Neural progenitor cell (in vitro differentiated cells): ENCODE results near the gene EML5. TPM values are rescaled to one million over a fixed set of nuclear protein-coding genes. Genes with fewer than 3 reads are reported as not detected.

ENCODE experiments used
- DNase-seq: peaks from one replicate; pipeline ENCODE4 v3.0.0-alpha.2; 2016; ENCODE audit warnings: low spot score
- H2AFZ ChIP-seq: fragments of 200-600 bp; sonication (generic); replicated peaks from 2 replicates; pipeline ENCODE4 v1.6.1; 2016; ENCODE audit warnings: antibody characterized with exemption
- H3F3A ChIP-seq: fragments of 200-600 bp; sonication (generic); 2 replicates; pipeline ENCODE4 v1.6.1; 2016; ENCODE audit warnings: antibody characterized with exemption, low read depth
- H3K27ac ChIP-seq: fragments of 200-600 bp; sonication (generic); 2 replicates; pipeline ENCODE4 v1.5.1; 2016; ENCODE audit warnings: mild to moderate bottlenecking
- H3K27me3 ChIP-seq: fragments of 200-600 bp; sonication (generic); 2 replicates; pipeline ENCODE4 v1.6.1; 2016; ENCODE audit warnings: mild to moderate bottlenecking, moderate library complexity
- H3K36me3 ChIP-seq: fragments of 200-600 bp; sonication (generic); 2 replicates; pipeline ENCODE4 v1.5.1; 2016
- H3K4me1 ChIP-seq: fragments of 200-600 bp; sonication (generic); 2 replicates; pipeline ENCODE4 v1.6.1; 2016; ENCODE audit warnings: mixed run types
- H3K4me2 ChIP-seq: fragments of 200-600 bp; sonication (generic); 2 replicates; pipeline ENCODE4 v1.6.1; 2016
- H3K4me3 ChIP-seq: fragments of 200-600 bp; sonication (generic); 2 replicates; pipeline ENCODE4 v1.5.1; 2016
- H3K79me2 ChIP-seq: fragments of 200-600 bp; sonication (generic); 2 replicates; pipeline ENCODE4 v1.6.1; 2016; ENCODE audit warnings: low read depth
- H3K9ac ChIP-seq: fragments of 200-600 bp; sonication (generic); 2 replicates; pipeline ENCODE4 v1.6.1; 2016
- H3K9me3 ChIP-seq: fragments of 200-600 bp; sonication (generic); 2 replicates; pipeline ENCODE4 v1.5.1; 2016; ENCODE audit warnings: low read depth
- H4K20me1 ChIP-seq: fragments of 200-600 bp; sonication (generic); 2 replicates; pipeline ENCODE4 v1.6.1; 2016; ENCODE audit warnings: low read depth
- H3K27ac Mint-ChIP-seq: 3 replicates; pipeline ENCODE4 v1.8.0; 2021; ENCODE audit warnings: mixed read lengths
- H3K27me3 Mint-ChIP-seq: 2 replicates; pipeline ENCODE4 v1.8.0; 2022; ENCODE audit warnings: low read depth, mild to moderate bottlenecking, inconsistent platforms, moderate library complexity, mixed read lengths; ENCODE audit not compliant: insufficient read depth
- H3K36me3 Mint-ChIP-seq: 3 replicates; pipeline ENCODE4 v1.8.0; 2021; ENCODE audit warnings: mixed read lengths
- H3K4me1 Mint-ChIP-seq: 3 replicates; pipeline ENCODE4 v1.8.0; 2021; ENCODE audit warnings: mixed read lengths
- H3K4me3 Mint-ChIP-seq: 3 replicates; pipeline ENCODE4 v1.8.0; 2021; ENCODE audit warnings: mild to moderate bottlenecking, moderate library complexity, mixed read lengths
- H3K9me3 Mint-ChIP-seq: 3 replicates; pipeline ENCODE4 v1.8.0; 2020; ENCODE audit warnings: mixed read lengths
- EZH2 ChIP-seq: fragments of 200-600 bp; sonication (generic); IDR thresholded peaks from 2 replicates; pipeline ENCODE4 v1.6.1; 2017; ENCODE audit warnings: antibody characterized with exemption, mild to moderate bottlenecking, moderate library complexity
- EZH2phosphoT487 ChIP-seq: fragments of 200-600 bp; sonication (generic); IDR thresholded peaks from 2 replicates; pipeline ENCODE4 v1.6.1; 2017; ENCODE audit warnings: antibody characterized with exemption
- total RNA-seq: library from RNA; depleted of rRNA; stranded (reverse); fragments of >200 nt; gene quantifications from 2 replicates; pipeline ENCODE4 v1.2.3, GENCODE V29; 2015; ENCODE audit warnings: low replicate concordance
- TF ChIP-seq, protein P1 (sequence below): fragments of 200-600 bp; sonication (generic); IDR thresholded peaks from 2 replicates; pipeline ENCODE4 v1.5.1; 2017; ENCODE audit warnings: antibody characterized with exemption, mild to moderate bottlenecking

EML5 gene
- total RNA-seq, 1 donor from 2014 or later: 0.71 TPM

DNA sequence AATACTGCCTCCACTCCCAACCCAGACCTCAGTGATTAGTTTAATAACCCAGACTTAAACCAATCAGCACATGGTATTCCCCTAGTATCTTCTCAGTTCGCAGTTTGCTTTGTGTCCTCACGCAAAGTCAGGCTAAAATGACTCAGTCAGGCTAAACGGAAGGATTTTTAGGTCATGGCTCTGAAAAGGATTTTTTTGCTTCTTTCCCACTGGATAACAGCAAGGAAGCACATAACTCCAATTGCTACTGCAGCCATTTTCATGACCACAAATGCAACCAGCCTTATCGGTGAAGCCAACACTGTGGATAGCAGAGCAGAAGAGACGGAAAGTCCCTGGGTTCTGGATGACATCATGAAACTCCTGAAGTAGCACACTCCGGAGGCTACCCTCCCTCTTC, 162.2 kb downstream of the EML5 start:
- no peak for DNase-seq
- no peak overlapping the region for H3K4me3 Mint-ChIP-seq
- Histone ChIP-seq H3K27me3 (no peaks in the 10 kb centered on the region), H3K79me2 (no peaks in the 10 kb centered on the region), H3F3A (no peaks in the 10 kb centered on the region), H3K4me2 (no peak overlapping the region), H2AFZ (no peak overlapping the region), H3K9me3 (no peaks in the 10 kb centered on the region), H3K4me3 (no peak overlapping the region), H3K27ac (no peak overlapping the region), H4K20me1 (no peaks in the 10 kb centered on the region), H3K36me3 (no peaks in the 10 kb centered on the region), H3K9ac (no peak overlapping the region), H3K4me1 (no peaks in the 10 kb centered on the region)
- no peaks in the 10 kb centered on the region for H3K36me3 Mint-ChIP-seq
- H3K27me3 Mint-ChIP-seq: peaks cover 3% of the 10 kb centered on the region
- no peaks in the 10 kb centered on the region for H3K9me3 Mint-ChIP-seq
- H3K27ac Mint-ChIP-seq: no peak overlapping the region
- no peaks in the 10 kb centered on the region for H3K4me1 Mint-ChIP-seq
- TF ChIP-seq EZH2phosphoT487: no peak

DNA sequence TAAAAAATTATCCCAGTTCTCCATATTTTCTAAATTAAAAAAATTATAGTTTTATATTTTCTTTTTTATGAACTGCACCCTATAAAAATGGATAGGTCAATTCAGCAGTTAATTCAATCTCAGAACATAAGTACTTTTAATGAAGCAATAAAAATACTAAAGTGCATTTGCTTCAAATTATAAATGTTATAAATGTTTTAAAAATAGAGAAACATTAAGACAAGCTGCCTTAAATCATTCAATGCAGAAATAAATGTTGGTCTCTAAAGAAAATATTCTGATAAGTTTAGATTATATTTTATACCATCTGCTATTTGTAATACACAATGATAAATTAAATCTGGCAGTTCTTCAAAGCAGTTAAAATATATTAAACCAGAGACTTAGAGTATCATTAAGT, 164.3 kb downstream of the EML5 start:
- H3K27me3 ChIP-seq: no peaks in the 10 kb centered on the region
- no peak for DNase-seq
- H3K4me3 ChIP-seq: no peak overlapping the region
- H3K36me3 Mint-ChIP-seq: no peaks in the 10 kb centered on the region
- no peak overlapping the region for H3K4me2 ChIP-seq
- TF ChIP-seq EZH2phosphoT487 (no peak), EZH2 (no peak)
- TF ChIP-seq, protein P1, sequence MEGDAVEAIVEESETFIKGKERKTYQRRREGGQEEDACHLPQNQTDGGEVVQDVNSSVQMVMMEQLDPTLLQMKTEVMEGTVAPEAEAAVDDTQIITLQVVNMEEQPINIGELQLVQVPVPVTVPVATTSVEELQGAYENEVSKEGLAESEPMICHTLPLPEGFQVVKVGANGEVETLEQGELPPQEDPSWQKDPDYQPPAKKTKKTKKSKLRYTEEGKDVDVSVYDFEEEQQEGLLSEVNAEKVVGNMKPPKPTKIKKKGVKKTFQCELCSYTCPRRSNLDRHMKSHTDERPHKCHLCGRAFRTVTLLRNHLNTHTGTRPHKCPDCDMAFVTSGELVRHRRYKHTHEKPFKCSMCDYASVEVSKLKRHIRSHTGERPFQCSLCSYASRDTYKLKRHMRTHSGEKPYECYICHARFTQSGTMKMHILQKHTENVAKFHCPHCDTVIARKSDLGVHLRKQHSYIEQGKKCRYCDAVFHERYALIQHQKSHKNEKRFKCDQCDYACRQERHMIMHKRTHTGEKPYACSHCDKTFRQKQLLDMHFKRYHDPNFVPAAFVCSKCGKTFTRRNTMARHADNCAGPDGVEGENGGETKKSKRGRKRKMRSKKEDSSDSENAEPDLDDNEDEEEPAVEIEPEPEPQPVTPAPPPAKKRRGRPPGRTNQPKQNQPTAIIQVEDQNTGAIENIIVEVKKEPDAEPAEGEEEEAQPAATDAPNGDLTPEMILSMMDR: no peak
- H3K9me3 Mint-ChIP-seq: no peaks in the 10 kb centered on the region
- no peaks in the 10 kb centered on the region for H3K4me1 Mint-ChIP-seq
- H3K4me3 Mint-ChIP-seq: no peak overlapping the region
- no peaks in the 10 kb centered on the region for H3K4me1 ChIP-seq
- H3K27ac ChIP-seq: no peak overlapping the region
- no peak overlapping the region for H2AFZ ChIP-seq
- no peaks in the 10 kb centered on the region for H3F3A ChIP-seq
- no peaks in the 10 kb centered on the region for H3K36me3 ChIP-seq
- no peaks in the 10 kb centered on the region for H3K9me3 ChIP-seq
- H3K27me3 Mint-ChIP-seq: peaks cover 3% of the 10 kb centered on the region
- no peak overlapping the region for H3K9ac ChIP-seq
- H3K27ac Mint-ChIP-seq: no peak overlapping the region
- no peaks in the 10 kb centered on the region for H4K20me1 ChIP-seq
- H3K79me2 ChIP-seq: no peaks in the 10 kb centered on the region

DNA sequence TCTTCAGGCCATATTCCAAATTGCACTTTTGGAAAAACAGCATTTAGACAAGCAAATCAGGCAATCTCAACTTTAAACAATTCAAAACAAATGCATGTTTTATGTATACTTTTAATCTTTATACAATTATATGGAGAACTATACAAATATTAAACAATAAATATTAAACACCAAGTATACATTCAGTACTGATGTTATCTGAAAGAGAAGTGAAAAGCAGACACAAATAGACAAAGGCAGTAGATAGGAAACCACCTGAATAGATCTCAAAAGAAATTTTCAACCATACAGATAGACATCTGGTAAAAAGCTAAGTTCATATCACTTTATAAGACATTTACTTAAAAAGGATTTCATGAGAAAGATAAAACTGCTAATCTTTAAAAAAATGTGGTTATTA, 164.7 kb downstream of the EML5 start:
- H3K4me1 ChIP-seq: no peaks in the 10 kb centered on the region
- H3K27me3 ChIP-seq: no peaks in the 10 kb centered on the region
- H3K9me3 Mint-ChIP-seq: no peaks in the 10 kb centered on the region
- H3K4me2 ChIP-seq: no peak overlapping the region
- H3K9me3 ChIP-seq: no peaks in the 10 kb centered on the region
- no peak overlapping the region for H3K27ac Mint-ChIP-seq
- H4K20me1 ChIP-seq: no peaks in the 10 kb centered on the region
- H3K36me3 Mint-ChIP-seq: no peaks in the 10 kb centered on the region
- H3K79me2 ChIP-seq: no peaks in the 10 kb centered on the region
- H3F3A ChIP-seq: no peaks in the 10 kb centered on the region
- H3K9ac ChIP-seq: no peak overlapping the region
- peaks cover 3% of the 10 kb centered on the region for H3K27me3 Mint-ChIP-seq
- H3K4me3 ChIP-seq: no peak overlapping the region
- H3K27ac ChIP-seq: no peak overlapping the region
- no peak overlapping the region for H2AFZ ChIP-seq
- DNase-seq: no peak
- H3K4me3 Mint-ChIP-seq: no peak overlapping the region
- no peaks in the 10 kb centered on the region for H3K36me3 ChIP-seq
- no peaks in the 10 kb centered on the region for H3K4me1 Mint-ChIP-seq
- TF ChIP-seq EZH2: no peak
- TF ChIP-seq, protein P1: no peak
- no peak for TF ChIP-seq EZH2phosphoT487

DNA sequence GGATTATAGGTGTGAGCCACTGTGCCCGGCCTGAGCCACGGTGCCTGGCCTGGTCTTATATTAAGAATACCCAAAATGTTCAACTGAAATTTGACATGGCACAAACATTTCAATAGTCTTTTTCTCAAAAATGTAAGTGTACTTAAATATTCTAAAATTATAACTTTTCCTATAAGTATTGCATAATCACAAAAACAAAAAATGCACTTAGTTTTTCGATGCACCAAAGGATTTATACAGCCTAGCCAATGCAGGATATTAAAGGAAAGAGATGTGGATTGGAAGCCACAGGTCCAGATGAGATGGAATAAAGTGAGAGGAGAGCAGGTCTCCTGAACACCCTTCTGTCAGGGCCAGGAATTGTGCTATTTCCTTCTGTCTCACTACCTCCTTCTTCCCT, 167.1 kb downstream of the EML5 start:
- Mint-ChIP-seq H3K27me3 (peaks cover under 1% of the 10 kb centered on the region), H3K9me3 (no peaks in the 10 kb centered on the region), H3K36me3 (no peaks in the 10 kb centered on the region), H3K27ac (no peak overlapping the region), H3K4me1 (no peaks in the 10 kb centered on the region), H3K4me3 (no peak overlapping the region)
- no peaks in the 10 kb centered on the region for H4K20me1 ChIP-seq
- no peaks in the 10 kb centered on the region for H3K4me1 ChIP-seq
- no peak overlapping the region for H3K9ac ChIP-seq
- no peak overlapping the region for H3K27ac ChIP-seq
- no peak overlapping the region for H3K4me3 ChIP-seq
- H3K4me2 ChIP-seq: no peak overlapping the region
- no peak for DNase-seq
- H3K36me3 ChIP-seq: no peaks in the 10 kb centered on the region
- no peaks in the 10 kb centered on the region for H3K27me3 ChIP-seq
- no peaks in the 10 kb centered on the region for H3K9me3 ChIP-seq
- H2AFZ ChIP-seq: no peak overlapping the region
- H3K79me2 ChIP-seq: no peaks in the 10 kb centered on the region
- no peaks in the 10 kb centered on the region for H3F3A ChIP-seq
- TF ChIP-seq EZH2phosphoT487 (no peak), EZH2 (no peak)
- TF ChIP-seq, protein P1: no peak
